ENCODE results near the gene HOXD10.

DNA sequence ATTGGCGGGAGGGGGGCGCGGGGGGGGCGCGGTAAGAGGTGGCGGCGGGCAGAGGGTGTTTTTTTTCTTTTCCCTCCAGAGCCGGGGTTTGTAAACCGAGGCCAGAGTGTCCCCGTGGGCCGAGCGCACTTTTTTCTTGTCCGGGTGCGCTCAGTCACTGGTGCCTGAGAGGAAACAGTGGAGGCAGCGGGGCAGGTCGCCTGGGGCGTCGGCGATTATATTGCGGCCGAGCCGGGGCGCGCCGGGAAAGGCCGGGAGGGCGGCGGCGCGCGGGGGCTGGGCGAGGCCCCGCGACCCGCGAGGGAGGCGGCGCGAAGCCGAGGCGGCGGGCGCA lies 13.2 kb downstream of the HOXD10 start:
- TF ChIP-seq, protein P1, sequence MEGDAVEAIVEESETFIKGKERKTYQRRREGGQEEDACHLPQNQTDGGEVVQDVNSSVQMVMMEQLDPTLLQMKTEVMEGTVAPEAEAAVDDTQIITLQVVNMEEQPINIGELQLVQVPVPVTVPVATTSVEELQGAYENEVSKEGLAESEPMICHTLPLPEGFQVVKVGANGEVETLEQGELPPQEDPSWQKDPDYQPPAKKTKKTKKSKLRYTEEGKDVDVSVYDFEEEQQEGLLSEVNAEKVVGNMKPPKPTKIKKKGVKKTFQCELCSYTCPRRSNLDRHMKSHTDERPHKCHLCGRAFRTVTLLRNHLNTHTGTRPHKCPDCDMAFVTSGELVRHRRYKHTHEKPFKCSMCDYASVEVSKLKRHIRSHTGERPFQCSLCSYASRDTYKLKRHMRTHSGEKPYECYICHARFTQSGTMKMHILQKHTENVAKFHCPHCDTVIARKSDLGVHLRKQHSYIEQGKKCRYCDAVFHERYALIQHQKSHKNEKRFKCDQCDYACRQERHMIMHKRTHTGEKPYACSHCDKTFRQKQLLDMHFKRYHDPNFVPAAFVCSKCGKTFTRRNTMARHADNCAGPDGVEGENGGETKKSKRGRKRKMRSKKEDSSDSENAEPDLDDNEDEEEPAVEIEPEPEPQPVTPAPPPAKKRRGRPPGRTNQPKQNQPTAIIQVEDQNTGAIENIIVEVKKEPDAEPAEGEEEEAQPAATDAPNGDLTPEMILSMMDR (IDR thresholded peaks at IDR 0.05): no peak
- TF ChIP-seq POLR2AphosphoS5 (IDR thresholded peaks at IDR 0.05): no peak
